ENCODE measurements around the gene CLIP1.

CLIP1 gene

GRCh38 chr12:122235741-122236140, 186.7 kb downstream of the CLIP1 start:
- Histone ChIP-seq H3K4me2 (ENCODE audit: low read length) (no peak overlapping the region), H3K9me2 (replicated peaks; ENCODE audit: control insufficient read depth, low read length) (no peaks in the 10 kb centered on the region), H3K79me2 (ENCODE audit: control insufficient read depth, low read length) (no peaks in the 10 kb centered on the region), H3K27ac (ENCODE audit: low read depth, low read length) (no peak overlapping the region), H3K36me3 (ENCODE audit: control insufficient read depth, low read length) (peaks cover 4% of the 10 kb centered on the region; the same call in 1 of the 2 replicates), H4K20me1 (ENCODE audit: control insufficient read depth, insufficient read depth, low read depth, low read length) (no peaks in the 10 kb centered on the region), H3K4me1 (ENCODE audit: control insufficient read depth, low read length) (no peaks in the 10 kb centered on the region), H3K9me3 (ENCODE audit: control insufficient read depth, insufficient read depth, low read length) (no peaks in the 10 kb centered on the region), H3K27me3 (ENCODE audit: control insufficient read depth, low read length) (no peaks in the 10 kb centered on the region), H3K4me3 (ENCODE audit: low read length) (no peak overlapping the region), H3F3A (ENCODE audit: control insufficient read depth, insufficient read depth) (no peaks in the 10 kb centered on the region)
- TF ChIP-seq EZH2phosphoT487 (IDR thresholded peaks at IDR 0.05; ENCODE audit: borderline replicate concordance, low read length): no peak
- TF ChIP-seq, protein P1, sequence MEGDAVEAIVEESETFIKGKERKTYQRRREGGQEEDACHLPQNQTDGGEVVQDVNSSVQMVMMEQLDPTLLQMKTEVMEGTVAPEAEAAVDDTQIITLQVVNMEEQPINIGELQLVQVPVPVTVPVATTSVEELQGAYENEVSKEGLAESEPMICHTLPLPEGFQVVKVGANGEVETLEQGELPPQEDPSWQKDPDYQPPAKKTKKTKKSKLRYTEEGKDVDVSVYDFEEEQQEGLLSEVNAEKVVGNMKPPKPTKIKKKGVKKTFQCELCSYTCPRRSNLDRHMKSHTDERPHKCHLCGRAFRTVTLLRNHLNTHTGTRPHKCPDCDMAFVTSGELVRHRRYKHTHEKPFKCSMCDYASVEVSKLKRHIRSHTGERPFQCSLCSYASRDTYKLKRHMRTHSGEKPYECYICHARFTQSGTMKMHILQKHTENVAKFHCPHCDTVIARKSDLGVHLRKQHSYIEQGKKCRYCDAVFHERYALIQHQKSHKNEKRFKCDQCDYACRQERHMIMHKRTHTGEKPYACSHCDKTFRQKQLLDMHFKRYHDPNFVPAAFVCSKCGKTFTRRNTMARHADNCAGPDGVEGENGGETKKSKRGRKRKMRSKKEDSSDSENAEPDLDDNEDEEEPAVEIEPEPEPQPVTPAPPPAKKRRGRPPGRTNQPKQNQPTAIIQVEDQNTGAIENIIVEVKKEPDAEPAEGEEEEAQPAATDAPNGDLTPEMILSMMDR (IDR thresholded peaks at IDR 0.05; ENCODE audit: low read depth, low read length, poor library complexity, severe bottlenecking): no peak

- no peaks in the 10 kb centered on the region for H3K27me3 ChIP-seq (ENCODE audit: control insufficient read depth, low read length)
- TF ChIP-seq, protein P1 (IDR thresholded peaks at IDR 0.05; ENCODE audit: low read depth, low read length, poor library complexity, severe bottlenecking): no peak
- no peak for TF ChIP-seq EZH2phosphoT487 (IDR thresholded peaks at IDR 0.05; ENCODE audit: borderline replicate concordance, low read length)
- H3K79me2 ChIP-seq (ENCODE audit: control insufficient read depth, low read length): no peaks in the 10 kb centered on the region
- no peak overlapping the region for H3K4me3 ChIP-seq (ENCODE audit: low read length)
- peaks cover 4% of the 10 kb centered on the region; the same call in 1 of the 2 replicates for H3K36me3 ChIP-seq (ENCODE audit: control insufficient read depth, low read length)
- no peaks in the 10 kb centered on the region for H4K20me1 ChIP-seq (ENCODE audit: control insufficient read depth, insufficient read depth, low read depth, low read length)
- no peaks in the 10 kb centered on the region for H3F3A ChIP-seq (ENCODE audit: control insufficient read depth, insufficient read depth)
- no peak overlapping the region for H3K4me2 ChIP-seq (ENCODE audit: low read length)
- no peaks in the 10 kb centered on the region for H3K9me2 ChIP-seq (replicated peaks; ENCODE audit: control insufficient read depth, low read length)
- H3K27ac ChIP-seq (ENCODE audit: low read depth, low read length): no peak overlapping the region
- no peaks in the 10 kb centered on the region for H3K9me3 ChIP-seq (ENCODE audit: control insufficient read depth, insufficient read depth, low read length)
- H3K4me1 ChIP-seq (ENCODE audit: control insufficient read depth, low read length): no peaks in the 10 kb centered on the region
These were observed 189.8 kb downstream of the CLIP1 start for GRCh38 chr12:122232691-122233090.

DNA sequence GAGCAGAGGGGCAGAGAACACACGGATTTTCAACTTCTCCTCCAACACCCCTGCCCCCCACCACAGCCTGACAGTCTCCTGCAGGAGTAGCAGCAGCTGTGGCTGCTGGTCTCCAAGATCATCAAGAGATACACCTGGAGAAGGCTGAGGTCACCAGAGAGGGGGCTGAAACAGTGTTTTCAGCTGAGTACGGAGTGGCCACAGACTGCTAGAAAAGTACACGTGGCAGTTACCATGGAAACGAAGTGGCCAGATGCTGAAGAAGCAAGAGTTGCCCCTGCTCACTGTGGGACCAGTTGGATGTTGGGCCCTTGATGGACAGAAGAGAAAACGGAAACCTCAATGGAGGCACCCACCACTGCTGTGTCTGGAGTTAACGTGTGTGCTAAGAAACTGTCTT, 191.7 kb downstream of the CLIP1 start:
- Histone ChIP-seq H3K36me3 (ENCODE audit: control insufficient read depth, low read length) (peaks cover 4% of the 10 kb centered on the region; the same call in 1 of the 2 replicates), H4K20me1 (ENCODE audit: control insufficient read depth, insufficient read depth, low read depth, low read length) (no peaks in the 10 kb centered on the region), H3K4me3 (ENCODE audit: low read length) (no peak overlapping the region), H3K4me2 (ENCODE audit: low read length) (no peak overlapping the region), H3K4me1 (ENCODE audit: control insufficient read depth, low read length) (peaks cover 8% of the 10 kb centered on the region), H3K9me2 (replicated peaks; ENCODE audit: control insufficient read depth, low read length) (no peaks in the 10 kb centered on the region), H3K27me3 (ENCODE audit: control insufficient read depth, low read length) (no peaks in the 10 kb centered on the region), H3K9me3 (ENCODE audit: control insufficient read depth, insufficient read depth, low read length) (no peaks in the 10 kb centered on the region), H3K27ac (ENCODE audit: low read depth, low read length) (no peak overlapping the region), H3K79me2 (ENCODE audit: control insufficient read depth, low read length) (no peaks in the 10 kb centered on the region), H3F3A (ENCODE audit: control insufficient read depth, insufficient read depth) (no peaks in the 10 kb centered on the region)
- TF ChIP-seq, protein P1 (IDR thresholded peaks at IDR 0.05; ENCODE audit: low read depth, low read length, poor library complexity, severe bottlenecking): no peak
- no peak for TF ChIP-seq EZH2phosphoT487 (IDR thresholded peaks at IDR 0.05; ENCODE audit: borderline replicate concordance, low read length)
